Type B pancreatic cell (in vitro differentiated cells): ENCODE data around the gene CDC42BPA. TPM values are rescaled to one million over a fixed set of nuclear protein-coding genes. Genes with fewer than 3 reads are reported as not detected.
"Not testable (repeated sequence)": the region's sequence is repeated elsewhere in the genome, so short reads cannot be mapped to it uniquely, and the experiment has no call there.

ENCODE experiments used
- DNase-seq: peaks from one replicate; pipeline ENCODE4 v3.0.0; 2021; ENCODE audit warnings: mixed read lengths; ENCODE audit not compliant: unreplicated experiment; ENCODE audit errors: extremely low spot score
- H3K27ac Mint-ChIP-seq: 2 replicates; pipeline ENCODE4 v1.8.0; 2021; ENCODE audit warnings: mild to moderate bottlenecking, mixed read lengths
- H3K27me3 Mint-ChIP-seq: 2 replicates; pipeline ENCODE4 v1.8.0; 2021; ENCODE audit warnings: mixed read lengths
- H3K36me3 Mint-ChIP-seq: 2 replicates; pipeline ENCODE4 v1.8.0; 2021; ENCODE audit warnings: mixed read lengths
- H3K4me1 Mint-ChIP-seq: one replicate; pipeline ENCODE4 v1.8.0; 2021; ENCODE audit warnings: mixed read lengths; ENCODE audit not compliant: unreplicated experiment
- H3K4me3 Mint-ChIP-seq: 2 replicates; pipeline ENCODE4 v1.8.0; 2021; ENCODE audit warnings: mild to moderate bottlenecking, mixed read lengths
- H3K9me3 Mint-ChIP-seq: 2 replicates; pipeline ENCODE4 v1.8.0; 2021; ENCODE audit warnings: mixed read lengths
- total RNA-seq: library from RNA; stranded (reverse); gene quantifications from 2 replicates; pipeline ENCODE4 v1.2.1, GENCODE V29; 2021; ENCODE audit warnings: low replicate concordance
- TF ChIP-seq, protein P1 (sequence below): fragments of 200-600 bp; sonication (generic); conservative IDR thresholded peaks from 2 replicates; pipeline ENCODE4 v1.5.0; 2021; ENCODE audit warnings: antibody characterized with exemption, mild to moderate bottlenecking

The CDC42BPA gene
- total RNA-seq, 1 donor from 2014 or later, result 33.8 TPM

DNA sequence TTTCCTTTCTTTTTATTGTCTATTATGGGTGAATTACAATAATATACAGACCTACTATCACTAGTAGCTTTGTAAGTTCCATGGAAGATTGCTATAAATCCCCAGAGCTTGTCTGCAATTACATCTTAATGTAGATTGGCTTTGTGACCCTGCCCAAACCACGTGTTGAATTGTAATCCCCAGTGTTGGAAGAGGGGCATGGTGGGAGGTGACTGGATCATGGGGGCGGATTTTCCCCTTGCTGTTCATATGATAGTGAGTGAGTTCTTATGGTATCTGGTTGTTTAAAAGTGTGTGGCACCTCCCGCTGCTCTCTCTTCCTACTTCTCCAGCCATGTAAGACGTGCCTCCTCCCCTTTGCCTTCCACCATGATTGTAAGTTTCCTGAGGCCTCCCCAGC lies 34.9 kb upstream of the CDC42BPA start:
- no peak overlapping the region for H3K4me3 Mint-ChIP-seq
- H3K9me3 Mint-ChIP-seq, result no peaks in the 10 kb centered on the region
- H3K27me3 Mint-ChIP-seq, result peaks cover 9% of the 10 kb centered on the region
- peaks cover 13% of the 10 kb centered on the region for H3K4me1 Mint-ChIP-seq
- TF ChIP-seq, protein P1, sequence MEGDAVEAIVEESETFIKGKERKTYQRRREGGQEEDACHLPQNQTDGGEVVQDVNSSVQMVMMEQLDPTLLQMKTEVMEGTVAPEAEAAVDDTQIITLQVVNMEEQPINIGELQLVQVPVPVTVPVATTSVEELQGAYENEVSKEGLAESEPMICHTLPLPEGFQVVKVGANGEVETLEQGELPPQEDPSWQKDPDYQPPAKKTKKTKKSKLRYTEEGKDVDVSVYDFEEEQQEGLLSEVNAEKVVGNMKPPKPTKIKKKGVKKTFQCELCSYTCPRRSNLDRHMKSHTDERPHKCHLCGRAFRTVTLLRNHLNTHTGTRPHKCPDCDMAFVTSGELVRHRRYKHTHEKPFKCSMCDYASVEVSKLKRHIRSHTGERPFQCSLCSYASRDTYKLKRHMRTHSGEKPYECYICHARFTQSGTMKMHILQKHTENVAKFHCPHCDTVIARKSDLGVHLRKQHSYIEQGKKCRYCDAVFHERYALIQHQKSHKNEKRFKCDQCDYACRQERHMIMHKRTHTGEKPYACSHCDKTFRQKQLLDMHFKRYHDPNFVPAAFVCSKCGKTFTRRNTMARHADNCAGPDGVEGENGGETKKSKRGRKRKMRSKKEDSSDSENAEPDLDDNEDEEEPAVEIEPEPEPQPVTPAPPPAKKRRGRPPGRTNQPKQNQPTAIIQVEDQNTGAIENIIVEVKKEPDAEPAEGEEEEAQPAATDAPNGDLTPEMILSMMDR, result no peak
- DNase-seq, result no peak
- no peaks in the 10 kb centered on the region for H3K36me3 Mint-ChIP-seq
- no peak overlapping the region for H3K27ac Mint-ChIP-seq

DNA sequence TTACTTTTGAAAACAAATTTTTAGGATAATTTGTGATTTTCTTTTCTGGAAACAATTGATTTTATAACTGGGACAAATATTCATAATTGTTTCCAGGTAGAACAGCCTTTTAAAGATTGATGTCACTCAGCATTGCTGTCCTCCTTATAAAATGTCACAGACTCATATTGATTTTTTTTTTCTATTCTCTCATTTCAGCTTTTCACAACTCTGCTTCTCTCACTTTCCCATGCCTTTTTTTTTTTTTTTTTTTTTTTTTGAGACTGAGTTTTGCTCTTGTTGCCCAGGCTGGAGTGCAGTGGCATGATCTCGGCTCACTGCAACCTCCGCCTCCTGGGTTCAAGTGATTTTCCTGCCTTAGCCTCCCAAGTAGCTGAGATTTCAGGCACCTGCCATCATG lies 33.9 kb upstream of the CDC42BPA start:
- not testable (repeated sequence) for H3K36me3 Mint-ChIP-seq, H3K27ac Mint-ChIP-seq, H3K9me3 Mint-ChIP-seq

DNA sequence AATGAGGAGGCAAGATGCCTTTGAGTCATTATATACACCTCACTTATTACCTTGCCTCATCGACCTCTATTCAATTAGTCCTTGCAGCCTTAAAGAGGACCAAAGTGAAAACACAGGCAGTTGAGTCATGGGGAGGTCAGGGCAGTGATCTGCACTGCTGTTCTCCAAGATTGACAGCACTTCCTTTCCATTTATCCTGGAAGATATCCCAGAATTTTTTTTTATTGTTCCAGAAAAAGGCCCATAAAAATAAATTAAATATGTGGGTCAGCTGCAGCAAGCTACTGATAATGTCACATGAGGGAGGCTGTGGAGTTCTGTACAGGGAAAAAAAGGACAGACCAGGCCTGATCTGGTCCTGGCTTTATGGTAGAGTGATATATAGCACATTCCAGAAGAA lies 33.2 kb upstream of the CDC42BPA start:
- no peak for DNase-seq
- H3K27ac Mint-ChIP-seq, result no peak overlapping the region
- no peak overlapping the region for H3K4me3 Mint-ChIP-seq
- peaks cover 9% of the 10 kb centered on the region for H3K27me3 Mint-ChIP-seq
- no peaks in the 10 kb centered on the region for H3K9me3 Mint-ChIP-seq
- H3K4me1 Mint-ChIP-seq, result no peaks in the 10 kb centered on the region
- H3K36me3 Mint-ChIP-seq, result no peaks in the 10 kb centered on the region
- TF ChIP-seq, protein P1, result no peak

More for the DNA sequence above, 33.9 kb upstream of the CDC42BPA start:
- not testable (repeated sequence) for H3K27me3 Mint-ChIP-seq, H3K4me1 Mint-ChIP-seq, DNase-seq, H3K4me3 Mint-ChIP-seq

DNA sequence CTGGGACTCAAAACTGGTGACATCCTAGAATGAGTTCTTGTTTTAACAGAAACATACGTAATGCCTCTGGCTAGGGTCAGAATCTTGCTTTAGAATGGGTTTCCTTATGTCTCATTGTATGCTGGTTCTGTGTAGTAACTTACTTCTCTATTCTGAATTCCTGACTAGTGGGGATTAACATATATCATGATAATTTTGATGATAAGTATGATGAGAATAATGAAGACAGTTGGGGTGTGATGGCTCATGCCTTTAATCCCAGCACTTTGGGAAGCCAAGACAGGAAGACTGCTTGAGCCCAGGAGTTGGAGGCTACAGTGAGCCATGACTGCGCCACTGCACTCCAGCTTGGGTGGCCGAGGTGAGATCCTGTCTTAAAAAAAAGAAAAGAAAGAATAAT lies 31.7 kb upstream of the CDC42BPA start:
- H3K27me3 Mint-ChIP-seq, result peaks cover 5% of the 10 kb centered on the region
- H3K9me3 Mint-ChIP-seq, result no peaks in the 10 kb centered on the region
- no peaks in the 10 kb centered on the region for H3K4me1 Mint-ChIP-seq
- TF ChIP-seq, protein P1, result no peak
- no peak overlapping the region for H3K4me3 Mint-ChIP-seq
- no peak for DNase-seq
- no peak overlapping the region for H3K27ac Mint-ChIP-seq
- no peaks in the 10 kb centered on the region for H3K36me3 Mint-ChIP-seq

DNA sequence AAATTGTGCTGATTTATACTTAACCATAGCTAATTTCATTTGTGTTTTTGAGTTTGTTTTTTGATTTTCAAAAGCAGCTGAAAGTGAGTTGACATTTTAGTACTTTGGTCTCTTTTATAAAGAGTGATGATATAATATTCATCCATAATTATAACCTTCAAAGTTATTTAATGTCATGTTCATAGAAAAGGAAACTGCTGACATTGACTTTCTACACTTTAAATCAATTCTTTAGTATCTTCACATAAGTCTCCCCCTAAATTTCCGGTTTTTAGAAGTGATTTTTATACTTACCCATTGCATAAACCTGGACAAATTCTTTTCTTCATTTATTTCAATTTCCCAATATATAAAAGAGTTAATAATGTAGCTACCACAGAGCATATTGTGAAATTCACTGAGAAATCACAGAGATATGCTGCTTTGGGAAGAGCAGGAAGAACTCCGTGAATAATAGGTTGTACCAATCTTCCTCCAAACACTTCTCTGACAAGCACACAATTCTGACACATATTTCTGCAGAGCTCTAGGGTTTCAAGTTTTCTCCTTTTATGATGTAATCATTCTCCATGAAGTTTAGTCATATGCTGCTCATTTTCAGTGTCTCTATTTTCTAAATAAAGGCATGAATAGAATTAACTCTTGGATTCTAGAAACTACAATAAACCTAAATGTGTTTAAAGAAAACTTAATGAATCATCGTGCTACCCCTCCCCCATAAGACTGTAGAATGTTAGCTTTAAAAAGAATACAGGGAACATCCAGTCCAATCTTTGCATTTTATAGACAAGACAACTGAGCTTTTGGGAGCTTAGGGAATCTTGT lies 25.6 kb upstream of the CDC42BPA start:
- peaks cover 11% of the 10 kb centered on the region for H3K4me1 Mint-ChIP-seq
- no peak overlapping the region for H3K27ac Mint-ChIP-seq
- TF ChIP-seq, protein P1, result no peak
- DNase-seq, result no peak
- H3K27me3 Mint-ChIP-seq, result no peaks in the 10 kb centered on the region
- H3K4me3 Mint-ChIP-seq, result no peak overlapping the region
- no peaks in the 10 kb centered on the region for H3K9me3 Mint-ChIP-seq
- no peaks in the 10 kb centered on the region for H3K36me3 Mint-ChIP-seq

DNA sequence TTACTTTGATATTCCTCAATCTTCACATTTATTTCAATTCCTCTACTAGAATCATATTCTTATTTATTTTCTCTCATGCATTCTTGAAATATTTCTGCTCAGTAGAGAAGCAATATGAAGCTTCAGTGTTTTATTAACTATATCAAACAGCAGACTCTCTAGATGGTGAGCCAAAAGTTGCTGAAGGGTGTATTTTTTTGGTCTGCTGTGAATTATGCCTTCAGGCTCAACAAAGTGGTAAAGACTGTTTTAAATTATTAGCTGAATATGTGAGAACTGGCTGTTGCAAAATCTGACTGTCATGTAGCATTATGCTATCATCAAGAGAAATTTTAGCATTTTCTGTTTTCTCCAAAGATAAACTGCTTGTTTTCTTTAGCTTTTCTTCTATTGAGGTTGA lies 24.9 kb upstream of the CDC42BPA start:
- DNase-seq, result no peak
- Mint-ChIP-seq H3K4me3 (no peak overlapping the region), H3K27ac (no peak overlapping the region), H3K4me1 (peaks cover 11% of the 10 kb centered on the region), H3K27me3 (no peaks in the 10 kb centered on the region), H3K36me3 (no peaks in the 10 kb centered on the region), H3K9me3 (no peaks in the 10 kb centered on the region)
- TF ChIP-seq, protein P1, result no peak
